Heart left ventricle (tissue), 16 donors: ENCODE data around the gene PCDHGB5. TPM values are rescaled to one million over a fixed set of nuclear protein-coding genes. Genes with fewer than 3 reads are reported as not detected.

Experiments used
- ATAC-seq, 4 donors: fragments of 200-7000 bp; cut with Tn5 transposase; one replicate each; pipeline ENCODE4 v1.9.1; 2020 to 2022; ENCODE audit warnings: moderate library complexity in 4 of 4, mild to moderate bottlenecking in 3 of 4, moderate number of reproducible peaks in 1 of 4
- DNase-seq, 5 donors: peaks; one replicate each; pipeline ENCODE4 v3.0.0-alpha.2; 2020
- H3K27ac ChIP-seq, 12 donors: fragments of 200-600 bp; sonication (generic) in 4 of 12; one replicate each; pipeline versions ENCODE4 v1.5.0 to v1.8.0; 2016 to 2022; ENCODE audit warnings: mild to moderate bottlenecking in 2 of 12
- H3K27me3 ChIP-seq, 9 donors: fragments of 200-600 bp; sonication (generic) in 2 of 9; one replicate each; pipeline versions ENCODE4 v1.5.1 to v1.8.0; 2016 to 2022; ENCODE audit warnings: mild to moderate bottlenecking in 3 of 9
- H3K36me3 ChIP-seq, 9 donors: fragments of 200-600 bp; sonication (generic) in 2 of 9; one replicate each; pipeline versions ENCODE4 v1.5.0 to v1.8.0; 2018 to 2022; ENCODE audit warnings: mild to moderate bottlenecking in 2 of 9
- H3K4me1 ChIP-seq, 12 donors: fragments of 200-600 bp; sonication (generic) in 4 of 12; one replicate each; pipeline versions ENCODE4 v1.5.0 to v1.8.0; 2016 to 2022; ENCODE audit warnings: mild to moderate bottlenecking in 3 of 12
- H3K4me3 ChIP-seq, 12 donors: fragments of 200-600 bp; sonication (generic) in 4 of 12; one replicate each; pipeline versions ENCODE4 v1.5.0 to v1.8.0; 2017 to 2022; ENCODE audit warnings: mild to moderate bottlenecking in 9 of 12, moderate library complexity in 4 of 12
- H3K9me3 ChIP-seq, 12 donors: fragments of 200-600 bp; sonication (generic) in 4 of 12; one replicate each; pipeline versions ENCODE4 v1.5.0 to v1.8.0; 2016 to 2022; ENCODE audit warnings: mild to moderate bottlenecking in 1 of 12
- POLR2A ChIP-seq, 2 donors: fragments of 450-650 bp; IDR thresholded peaks; one replicate each; pipeline ENCODE4 v1.6.1; 2017; ENCODE audit warnings: antibody characterized with exemption in 2 of 2, mild to moderate bottlenecking in 2 of 2, moderate library complexity in 2 of 2
- WGBS, 4 donors: extraction: QIAGEN DNeasy Blood & Tissue Kit in 2 of 4; methylation state at CpG; one replicate each; pipeline versions ENCODE4 v1.1.5 to v1.1.7; 2013 to 2018; 5-methylcytosine and 5-hydroxymethylcytosine counted together
- intact Hi-C, 10 donors: fragments of 100-400 bp; cut with DNase I; formaldehyde crosslinking; loops; one replicate each; pipeline versions ENCODE4 v1.11.1 to v1.14.2; 2022
- polyA plus RNA-seq, 2 donors: library from polyadenylated mRNA; stranded (reverse); fragments of 200-250 nt; gene quantifications; one replicate each; pipeline ENCODE4 v1.2.3, GENCODE V29; 2013
- total RNA-seq, 9 donors: library from RNA; depleted of rRNA in 2 of 9; stranded (reverse); fragments of >200 nt in 2 of 9; fragmentation: NEBNext Ultra II Directional in 3 of 9; extraction: Animal tissue kit (Norgen Biotek cat#: 25700) in 3 of 9; gene quantifications; one replicate each; pipeline versions ENCODE4 v1.1.0 to v1.2.4, GENCODE V29; 2016 to 2023
- TF ChIP-seq, protein P1 (sequence below), 12 donors: fragments of 200-600 bp; sonication (generic) in 4 of 12; IDR thresholded peaks; one replicate each; pipeline versions ENCODE4 v1.5.0 to v1.8.0; 2018 to 2022; ENCODE audit warnings: antibody characterized with exemption in 12 of 12, mild to moderate bottlenecking in 5 of 12
- donor health status: ischemic (EF 13 %, LVEDD 7.1; RV severe dilation, severe dysfunction).
- donor health status: healthy with polysubstance abuse.
- donor health status: DM: no; HTN: yes; CAD: no.
- donor health status: DM: no; HTN: no; CAD: no.
- donor health status: ischemic (EF 25% LVEDD 6.9; RV normal size, moderate dysfunction).
- donor health status: ischemic (EF 25% LVEDD 5.7; RV mildly dilated, moderate dysfunction).
- donor health status: healthy.
- donor health status: DM: yes; HTN: yes; CAD: no.
- donor health status: ischemic (EF 35%, LVEDD 5.7; RV mildly dilated, moderate dysfunction).
- donor health status: nonischemic (EF 11% LVEDD 7.7; RV severe dilation, severe dysfunction).
- donor health status: DM: yes; HTN: yes; CAD: no.
- donor health status: PGD.
- donor health status: ischemic (EF 29% LVEDD 5.4; RV normal size, mild dysfunction).
- donor health status: nonischemic (EF 23%, LVEDD 6.1; RV moderate dilation, normal function).

PCDHGB5 gene
- total and polyA plus RNA-seq, 11 donors: 4.4 to 15.5 (median 8.1) TPM

DNA sequence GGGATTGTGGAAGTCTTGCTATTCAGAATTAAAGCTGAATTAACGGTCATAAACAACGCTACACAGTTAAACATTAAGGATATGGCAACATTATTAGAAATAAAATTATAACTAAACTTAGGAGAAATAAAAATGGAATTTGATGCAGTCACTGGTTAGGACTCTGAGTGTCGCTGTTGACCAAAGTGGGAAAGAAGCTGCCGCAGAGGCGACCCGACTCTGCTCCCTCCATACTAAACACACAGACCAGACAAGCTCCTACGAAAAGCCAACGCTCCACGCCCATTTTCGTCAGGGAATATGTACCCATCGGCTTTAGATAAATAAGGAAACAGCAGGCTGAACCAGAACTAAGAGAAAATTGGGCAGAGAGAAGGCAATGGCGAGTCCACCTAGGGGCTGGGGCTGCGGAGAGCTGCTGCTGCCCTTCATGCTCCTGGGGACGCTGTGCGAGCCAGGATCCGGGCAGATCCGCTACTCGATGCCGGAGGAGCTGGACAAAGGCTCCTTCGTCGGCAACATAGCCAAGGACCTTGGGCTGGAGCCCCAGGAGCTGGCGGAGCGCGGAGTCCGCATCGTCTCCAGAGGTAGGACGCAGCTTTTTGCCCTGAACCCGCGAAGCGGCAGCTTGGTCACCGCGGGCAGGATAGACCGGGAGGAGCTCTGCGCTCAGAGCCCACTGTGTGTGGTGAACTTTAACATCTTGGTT is 33.6 kb upstream of the PCDHGB5 start, which contains the start of gene PCDHGA5:
Gene PCDHGA5 (plus strand): TSS at position 211 of the 709 bp plus-strand sequence. CDS start 169 bp downstream, at position 380.
- ATAC-seq (peak; percentile 21 to 66 (median 52)), DNase-seq (peak in 1 of 5 donors; percentile 24)
- Histone ChIP-seq H3K27ac (peak within 1 kb of the TSS in 1 of 12 donors; percentile 14), H3K4me3 (peak within 1 kb of the TSS in 9 of 12 donors; percentile 2 to 34 (median 19)), H3K9me3 (peaks cover 0 to 98% (median 77%) of the 10 kb centered on the region in 12 donors), H3K27me3 (peaks cover 0 to 46% (median 0%) of the 10 kb centered on the region in 9 donors), H3K36me3 (peaks cover 0 to 11% (median 0%) of the 10 kb centered on the region in 9 donors), H3K4me1 (peaks cover 0 to 18% (median 0%) of the 10 kb centered on the region in 12 donors)
- no peak for TF ChIP-seq POLR2A (IDR thresholded peaks at IDR 0.05)
- TF ChIP-seq, protein P1, sequence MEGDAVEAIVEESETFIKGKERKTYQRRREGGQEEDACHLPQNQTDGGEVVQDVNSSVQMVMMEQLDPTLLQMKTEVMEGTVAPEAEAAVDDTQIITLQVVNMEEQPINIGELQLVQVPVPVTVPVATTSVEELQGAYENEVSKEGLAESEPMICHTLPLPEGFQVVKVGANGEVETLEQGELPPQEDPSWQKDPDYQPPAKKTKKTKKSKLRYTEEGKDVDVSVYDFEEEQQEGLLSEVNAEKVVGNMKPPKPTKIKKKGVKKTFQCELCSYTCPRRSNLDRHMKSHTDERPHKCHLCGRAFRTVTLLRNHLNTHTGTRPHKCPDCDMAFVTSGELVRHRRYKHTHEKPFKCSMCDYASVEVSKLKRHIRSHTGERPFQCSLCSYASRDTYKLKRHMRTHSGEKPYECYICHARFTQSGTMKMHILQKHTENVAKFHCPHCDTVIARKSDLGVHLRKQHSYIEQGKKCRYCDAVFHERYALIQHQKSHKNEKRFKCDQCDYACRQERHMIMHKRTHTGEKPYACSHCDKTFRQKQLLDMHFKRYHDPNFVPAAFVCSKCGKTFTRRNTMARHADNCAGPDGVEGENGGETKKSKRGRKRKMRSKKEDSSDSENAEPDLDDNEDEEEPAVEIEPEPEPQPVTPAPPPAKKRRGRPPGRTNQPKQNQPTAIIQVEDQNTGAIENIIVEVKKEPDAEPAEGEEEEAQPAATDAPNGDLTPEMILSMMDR (IDR thresholded peaks at IDR 0.05): peak in 6 of 12 donors; percentile 5 to 22 (median 17)
- intact Hi-C loops: loop anchor here in 3 of 10 donors (5.0 to 10.0 kb wide), 2 partner anchors 48 to 51 kb away; partner anchors contain the start of genes PCDHGA10 (in 3 of the 3) and PCDHGB7 (in 2 of the 3)
- 23 to 32% (median 27%) methylated on average over 29 to 34 of the region's 34 CpGs for WGBS, 4 donors

DNA sequence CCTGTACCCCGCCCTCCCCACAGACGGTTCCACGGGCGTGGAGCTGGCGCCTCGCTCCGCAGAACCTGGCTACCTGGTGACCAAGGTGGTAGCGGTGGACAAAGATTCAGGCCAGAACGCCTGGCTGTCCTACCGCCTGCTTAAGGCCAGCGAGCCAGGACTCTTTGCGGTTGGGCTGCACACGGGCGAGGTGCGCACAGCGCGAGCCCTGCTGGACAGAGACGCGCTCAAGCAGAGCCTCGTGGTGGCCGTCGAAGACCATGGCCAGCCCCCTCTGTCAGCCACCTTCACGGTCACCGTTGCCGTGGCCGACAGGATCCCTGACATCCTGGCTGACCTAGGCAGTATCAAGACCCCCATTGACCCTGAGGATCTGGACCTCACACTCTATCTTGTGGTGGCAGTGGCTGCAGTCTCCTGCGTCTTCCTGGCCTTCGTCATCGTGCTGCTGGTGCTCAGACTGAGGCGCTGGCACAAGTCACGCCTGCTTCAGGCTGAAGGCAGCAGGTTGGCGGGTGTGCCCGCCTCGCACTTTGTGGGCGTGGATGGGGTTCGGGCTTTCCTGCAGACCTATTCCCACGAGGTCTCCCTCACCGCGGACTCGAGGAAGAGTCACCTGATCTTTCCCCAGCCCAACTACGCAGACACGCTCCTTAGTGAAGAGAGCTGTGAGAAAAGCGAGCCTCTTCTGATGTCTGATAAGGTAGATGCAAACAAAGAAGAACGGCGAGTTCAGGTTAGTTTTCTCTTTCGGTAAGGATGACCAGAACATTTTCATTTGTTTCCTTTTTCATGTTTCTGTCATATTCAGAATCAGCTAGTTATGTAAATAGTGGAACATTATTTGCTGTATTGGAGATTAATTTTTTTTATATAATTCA is 31.5 kb upstream of the PCDHGB5 start:
- intact Hi-C loops: loop anchor here in 2 of 10 donors (10.0 kb wide), 1 partner anchor 49 kb away; the partner anchor contains the start of genes PCDHGA10 (in 2 of the 2) and PCDHGB7 (in 2 of the 2)
- no peak overlapping the region for H3K27ac ChIP-seq
- peaks cover 0 to 10% (median 0%) of the 10 kb centered on the region in 9 donors for H3K36me3 ChIP-seq
- no peak for DNase-seq
- H3K27me3 ChIP-seq: peaks cover 0 to 50% (median 0%) of the 10 kb centered on the region in 9 donors
- WGBS, 4 donors: 38 to 58% (median 47%) methylated on average over 26 to 46 of the region's 46 CpGs
- peaks cover 0 to 30% (median 0%) of the 10 kb centered on the region in 12 donors for H3K4me1 ChIP-seq
- H3K9me3 ChIP-seq: peaks cover 0 to 98% (median 62%) of the 10 kb centered on the region in 12 donors
- TF ChIP-seq POLR2A (IDR thresholded peaks at IDR 0.05): no peak
- TF ChIP-seq, protein P1 (IDR thresholded peaks at IDR 0.05): no peak
- ATAC-seq: no peak
- H3K4me3 ChIP-seq: no peak overlapping the region

DNA sequence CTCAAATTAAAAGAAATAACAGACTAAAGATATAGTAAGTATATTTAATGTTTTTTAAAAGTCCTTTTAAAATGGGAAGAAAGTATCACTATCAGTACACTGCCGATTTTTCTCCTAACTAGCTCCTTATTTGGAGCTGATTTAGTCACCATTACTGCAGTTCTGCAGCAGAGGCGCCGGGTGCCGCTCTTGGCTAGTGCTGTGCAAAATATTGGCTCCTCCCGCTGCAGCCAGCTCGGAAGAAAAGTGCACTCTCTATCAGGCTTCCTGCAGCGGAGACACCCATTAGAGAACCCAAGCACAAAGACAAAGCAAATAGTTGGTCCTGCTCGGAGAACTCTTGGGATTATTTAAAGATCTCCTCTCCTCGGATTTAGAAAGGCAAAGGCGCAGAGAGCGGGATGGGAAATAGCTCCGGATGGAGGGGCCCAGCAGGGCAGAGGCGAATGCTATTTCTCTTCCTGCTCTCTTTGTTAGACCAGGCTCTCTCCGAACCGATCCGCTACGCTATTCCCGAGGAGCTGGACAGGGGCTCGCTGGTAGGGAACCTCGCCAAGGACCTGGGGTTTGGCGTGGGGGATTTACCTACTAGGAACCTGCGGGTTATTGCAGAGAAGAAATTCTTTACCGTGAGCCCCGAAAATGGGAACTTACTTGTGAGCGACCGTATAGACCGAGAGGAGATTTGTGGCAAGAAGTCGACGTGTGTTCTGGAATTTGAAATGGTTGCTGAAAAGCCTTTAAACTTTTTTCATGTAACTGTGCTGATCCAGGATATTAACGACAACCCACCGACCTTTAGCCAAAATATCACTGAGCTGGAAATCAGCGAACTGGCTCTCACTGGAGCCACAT is 27.5 kb upstream of the PCDHGB5 start, which contains the start of gene PCDHGB3:
Gene PCDHGB3 (plus strand): TSS at position 249 of the 855 bp plus-strand sequence. CDS start 153 bp downstream, at position 402.
- Histone ChIP-seq H3K27me3 (peaks cover 0 to 50% (median 0%) of the 10 kb centered on the region in 9 donors), H3K4me3 (peak within 1 kb of the TSS in 9 of 12 donors; percentile 22 to 44 (median 38)), H3K36me3 (peaks cover 0 to 36% (median 0%) of the 10 kb centered on the region in 9 donors), H3K27ac (peak within 1 kb of the TSS in 6 of 12 donors; percentile 16 to 53 (median 44)), H3K4me1 (peaks cover 0 to 31% (median 2%) of the 10 kb centered on the region in 12 donors), H3K9me3 (peaks cover 0 to 100% (median 62%) of the 10 kb centered on the region in 12 donors)
- ATAC-seq: peak; percentile 75 to 92 (median 89)
- intact Hi-C loops: loop anchor here in 2 of 10 donors (10.0 kb wide), 1 partner anchor 45 kb away; the partner anchor contains the start of genes PCDHGA10 (in 2 of the 2) and PCDHGB7 (in 2 of the 2)
- peak in 3 of 5 donors; percentile 40 to 70 (median 62) for DNase-seq
- WGBS, 4 donors: 22 to 39% (median 27%) methylated on average over 30 to 32 of the region's 32 CpGs
- TF ChIP-seq POLR2A (IDR thresholded peaks at IDR 0.05): no peak
- TF ChIP-seq, protein P1 (IDR thresholded peaks at IDR 0.05): peak in 11 of 12 donors; percentile 15 to 55 (median 38)
